Gastroesophageal sphincter (tissue), 3 donors: ENCODE results near the gene LAMB4.

Source experiments
- CTCF ChIP-seq, 4 experiments: fragments of 200-600 bp in 2 of 4; fragments of 450-650 bp in 2 of 4; sonication (generic) in 1 of 4; IDR thresholded peaks; one replicate each; pipeline ENCODE4 v1.5.1; 2017 to 2019; ENCODE audit warnings: antibody characterized with exemption in 4 of 4, mild to moderate bottlenecking in 2 of 4, moderate library complexity in 2 of 4
- EP300 ChIP-seq: sonication (generic); formaldehyde crosslinking; IDR thresholded peaks from one replicate; pipeline ENCODE4 v1.6.1; 2017; ENCODE audit warnings: antibody characterized with exemption, mild to moderate bottlenecking

GRCh38 chr7:107982042-107982840 lies 147.9 kb downstream of the LAMB4 start:
- TF ChIP-seq CTCF (IDR thresholded peaks at IDR 0.05): no peak
- no peak for TF ChIP-seq EP300
